AG08395 (cell line): ENCODE measurements around the gene SPTLC3.

ENCODE experiments used
- DNase-seq: peaks from one replicate; pipeline ENCODE4 v3.0.0; 2012; ENCODE audit warnings: mixed read lengths, low spot score

The SPTLC3 gene

GRCh38 chr20:13099676-13100075 is 90.9 kb downstream of the SPTLC3 start:
- DNase-seq: no peak

- peak; percentile 4 for DNase-seq
Measured at GRCh38 chr20:13101276-13101675, 92.5 kb downstream of the SPTLC3 start.

GRCh38 chr20:13101706-13102105 is 92.9 kb downstream of the SPTLC3 start:
- DNase-seq: peak; percentile 7

GRCh38 chr20:13102237-13102636 is 93.5 kb downstream of the SPTLC3 start:
- DNase-seq: no peak

GRCh38 chr20:13102694-13103093 is 93.9 kb downstream of the SPTLC3 start:
- DNase-seq: no peak

- no peak for DNase-seq
Measured at GRCh38 chr20:13105039-13105438, 96.3 kb downstream of the SPTLC3 start.

GRCh38 chr20:13105864-13106457 is 97.2 kb downstream of the SPTLC3 start:
- peak; percentile 47 for DNase-seq

GRCh38 chr20:13109658-13110057 is 100.9 kb downstream of the SPTLC3 start:
- no peak for DNase-seq

- DNase-seq: no peak
Measured at GRCh38 chr20:13110796-13111195, 102.0 kb downstream of the SPTLC3 start.

GRCh38 chr20:13111249-13111911 is 102.6 kb downstream of the SPTLC3 start:
- DNase-seq: no peak

GRCh38 chr20:13113731-13114130 is 105.0 kb downstream of the SPTLC3 start:
- no peak for DNase-seq

GRCh38 chr20:13117200-13117599 is 108.4 kb downstream of the SPTLC3 start:
- DNase-seq: no peak

GRCh38 chr20:13118676-13119075 is 109.9 kb downstream of the SPTLC3 start:
- no peak for DNase-seq

GRCh38 chr20:13119583-13119982 is 110.8 kb downstream of the SPTLC3 start:
- DNase-seq: peak; percentile 61

- DNase-seq: no peak
Measured at GRCh38 chr20:13120471-13120870, 111.7 kb downstream of the SPTLC3 start.

GRCh38 chr20:13121840-13122515 is 113.2 kb downstream of the SPTLC3 start:
- DNase-seq: no peak

GRCh38 chr20:13125486-13125885 is 116.7 kb downstream of the SPTLC3 start:
- no peak for DNase-seq

GRCh38 chr20:13128173-13128572 is 119.4 kb downstream of the SPTLC3 start:
- DNase-seq: no peak

GRCh38 chr20:13130061-13130706 is 121.4 kb downstream of the SPTLC3 start:
- DNase-seq: no peak

- no peak for DNase-seq
Measured at GRCh38 chr20:13130707-13131103, 121.9 kb downstream of the SPTLC3 start.

GRCh38 chr20:13131688-13132087 is 122.9 kb downstream of the SPTLC3 start:
- DNase-seq: no peak

- DNase-seq: peak; percentile 21
Measured at GRCh38 chr20:13139459-13140150, 130.8 kb downstream of the SPTLC3 start.
